Ascending aorta (tissue), 2 donors: ENCODE results near the gene DPP9. TPM values are rescaled to one million over a fixed set of nuclear protein-coding genes. Genes with fewer than 3 reads are reported as not detected.

Experiments used
- DNase-seq, 2 donors: peaks; one replicate each; pipeline ENCODE4 v3.0.0-alpha.2; 2019; ENCODE audit warnings: low spot score in 2 of 2
- H3K27ac ChIP-seq, 2 donors: fragments of 200-600 bp; sonication (generic); one replicate each; pipeline ENCODE4 v1.5.1; 2016 to 2017; ENCODE audit warnings: mild to moderate bottlenecking in 1 of 2
- H3K27me3 ChIP-seq: fragments of 200-600 bp; sonication (generic); one replicate; pipeline ENCODE4 v1.5.1; 2017
- H3K36me3 ChIP-seq, 2 donors: fragments of 200-600 bp; sonication (generic); one replicate each; pipeline ENCODE4 v1.5.1; 2016
- H3K4me1 ChIP-seq, 2 donors: fragments of 200-600 bp; sonication (generic); one replicate each; pipeline ENCODE4 v1.5.1; 2016 to 2017; ENCODE audit warnings: mild to moderate bottlenecking in 1 of 2
- H3K4me3 ChIP-seq, 2 donors: fragments of 200-600 bp; sonication (generic); one replicate each; pipeline ENCODE4 v1.5.1; 2016 to 2017; ENCODE audit warnings: mild to moderate bottlenecking in 1 of 2
- H3K9me3 ChIP-seq, 2 donors: fragments of 200-600 bp; sonication (generic); one replicate each; pipeline ENCODE4 v1.5.1; 2016
- CTCF ChIP-seq, 3 experiments: fragments of 200-600 bp in 2 of 3; fragments of 450-650 bp in 1 of 3; sonication (generic) in 2 of 3; IDR thresholded peaks; one replicate each; pipeline ENCODE4 v1.5.1; 2016 to 2019; ENCODE audit warnings: antibody characterized with exemption in 3 of 3, mild to moderate bottlenecking in 1 of 3, moderate library complexity in 1 of 3
- intact Hi-C: fragments of 100-400 bp; cut with DNase I; formaldehyde crosslinking; loops from one replicate; pipeline ENCODE4 v1.15.1; 2023
- total RNA-seq: library from RNA; depleted of rRNA; stranded (reverse); fragments of >200 nt; gene quantifications from one replicate; pipeline ENCODE4 v1.1.0, GENCODE V29; 2016

The DPP9 gene
- total RNA-seq, 1 donor from 2014 or later, result 72.2 TPM

- DNase-seq, result no peak
- Histone ChIP-seq H3K36me3 (peaks cover 40 to 59% of the 10 kb centered on the region in 2 donors), H3K4me1 (no peaks in the 10 kb centered on the region), H3K27me3 (no peaks in the 10 kb centered on the region), H3K27ac (no peak overlapping the region), H3K4me3 (no peak overlapping the region), H3K9me3 (peaks cover 0 to 3% of the 10 kb centered on the region in 2 donors)
- intact Hi-C loops, result no loop called here
- TF ChIP-seq CTCF (IDR thresholded peaks at IDR 0.05), result no peak
Observed at GRCh38 chr19:4656102-4656501, 67.5 kb downstream of the DPP9 start.

GRCh38 chr19:4654437-4655361, 68.9 kb downstream of the DPP9 start:
- Histone ChIP-seq H3K4me1 (no peaks in the 10 kb centered on the region), H3K4me3 (no peak overlapping the region), H3K27me3 (no peaks in the 10 kb centered on the region), H3K27ac (no peak overlapping the region), H3K9me3 (peaks cover 0 to 3% of the 10 kb centered on the region in 2 donors), H3K36me3 (peaks cover 29 to 45% of the 10 kb centered on the region in 2 donors)
- DNase-seq, result no peak
- TF ChIP-seq CTCF (IDR thresholded peaks at IDR 0.05), result no peak
- intact Hi-C loops, result no loop called here

GRCh38 chr19:4653793-4654436, 69.7 kb downstream of the DPP9 start:
- no peak for DNase-seq
- no peak overlapping the region for H3K27ac ChIP-seq
- peaks cover 0 to 3% of the 10 kb centered on the region in 2 donors for H3K9me3 ChIP-seq
- intact Hi-C loops, result no loop called here
- H3K27me3 ChIP-seq, result no peaks in the 10 kb centered on the region
- H3K36me3 ChIP-seq, result peaks cover 21 to 37% of the 10 kb centered on the region in 2 donors
- no peak for TF ChIP-seq CTCF (IDR thresholded peaks at IDR 0.05)
- H3K4me3 ChIP-seq, result no peak overlapping the region
- no peaks in the 10 kb centered on the region for H3K4me1 ChIP-seq

- no peaks in the 10 kb centered on the region for H3K9me3 ChIP-seq
- DNase-seq, result no peak
- intact Hi-C loops, result no loop called here
- H3K36me3 ChIP-seq, result peaks cover 4 to 19% of the 10 kb centered on the region in 2 donors
- no peak for TF ChIP-seq CTCF (IDR thresholded peaks at IDR 0.05)
- no peak overlapping the region for H3K27ac ChIP-seq
- H3K4me3 ChIP-seq, result no peak overlapping the region
- no peaks in the 10 kb centered on the region for H3K4me1 ChIP-seq
- H3K27me3 ChIP-seq, result no peaks in the 10 kb centered on the region
Observed at GRCh38 chr19:4652075-4652474, 71.6 kb downstream of the DPP9 start.

- Histone ChIP-seq H3K27ac (no peak overlapping the region), H3K4me1 (no peaks in the 10 kb centered on the region), H3K9me3 (no peaks in the 10 kb centered on the region), H3K27me3 (no peaks in the 10 kb centered on the region), H3K4me3 (no peak overlapping the region), H3K36me3 (peaks cover 4 to 7% of the 10 kb centered on the region in 2 donors)
- no peak for DNase-seq
- no peak for TF ChIP-seq CTCF (IDR thresholded peaks at IDR 0.05)
- intact Hi-C loops, result no loop called here
Observed at GRCh38 chr19:4650159-4650558, 73.5 kb downstream of the DPP9 start.
